ENCODE data around the gene EPHB1. TPM values are rescaled to one million over a fixed set of nuclear protein-coding genes. Genes with fewer than 3 reads are reported as not detected.

Gene EPHB1
- total RNA-seq, 1 experiment from 2014 or later, result 2.8 TPM

DNA sequence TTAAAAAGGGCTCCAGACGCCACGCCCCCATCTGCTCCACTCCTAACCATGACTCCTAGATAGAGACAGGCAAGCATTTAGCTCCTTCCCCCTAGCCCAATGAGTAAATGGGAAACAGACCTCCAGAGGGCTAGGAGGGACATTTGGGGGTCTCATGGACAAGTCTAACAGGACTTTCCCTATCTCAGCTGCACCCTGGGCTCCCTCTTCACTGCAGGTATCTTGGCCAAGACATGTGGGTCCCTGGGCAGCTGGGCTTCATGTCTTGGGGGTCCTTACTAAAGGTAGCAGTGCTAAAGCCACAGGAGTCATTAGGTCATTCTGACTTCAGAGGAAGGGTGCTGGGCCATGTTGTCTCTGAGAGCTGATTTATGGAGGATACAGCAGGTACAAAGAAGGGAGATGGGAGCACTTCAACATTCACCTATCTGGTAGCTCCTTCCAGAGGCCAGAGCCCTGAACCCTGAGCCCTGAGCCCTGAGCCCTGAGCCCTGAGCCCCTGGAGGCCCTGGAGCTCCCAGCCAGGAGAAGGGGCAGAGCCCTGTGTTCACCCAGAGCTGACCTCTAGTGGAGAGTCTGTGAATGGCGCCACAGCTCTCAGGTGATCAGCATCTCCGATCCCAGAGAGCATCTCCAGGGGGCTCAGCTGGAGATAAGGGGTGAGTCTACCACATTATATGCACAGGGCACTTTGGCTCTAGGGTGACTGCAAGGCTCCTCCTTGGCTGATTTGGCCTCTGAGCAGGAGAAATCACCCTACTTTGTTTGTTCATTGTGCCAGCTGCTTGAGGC lies 40.1 kb upstream of the EPHB1 start:
- no peak overlapping the region for H2BK5ac ChIP-seq (ENCODE audit: insufficient read length, low read length)
- no peak overlapping the region for H2BK120ac ChIP-seq (ENCODE audit: low read depth, low read length, poor library complexity, severe bottlenecking)
- Mint-ChIP-seq H3K4me3 (no peak overlapping the region), H3K27me3 (ENCODE audit: low read depth) (peaks cover 25% of the 10 kb centered on the region), H3K36me3 (ENCODE audit: insufficient read depth in 1 of 3, low read depth in 3 of 3) (no peaks in the 10 kb centered on the region), H3K27ac (no peak overlapping the region), H3K4me1 (no peaks in the 10 kb centered on the region), H3K9me3 (no peaks in the 10 kb centered on the region)
- no peaks in the 10 kb centered on the region for H3K79me1 ChIP-seq (ENCODE audit: insufficient read depth, low read depth, low read length, poor library complexity, severe bottlenecking)
- H3K27me3 ChIP-seq (ENCODE audit: insufficient read depth, low read length), result no peaks in the 10 kb centered on the region
- no peak overlapping the region for H3K14ac ChIP-seq (ENCODE audit: insufficient read depth, low read length)
- H3K23me2 ChIP-seq (ENCODE audit: insufficient read length, low read depth, low read length, poor library complexity, severe bottlenecking), result no peaks in the 10 kb centered on the region
- H2AK5ac ChIP-seq (ENCODE audit: insufficient read length, low read length), result no peak overlapping the region
- no peaks in the 10 kb centered on the region for H3K4me1 ChIP-seq (ENCODE audit: insufficient read depth, low read length)
- no CpG with 5 or more reads among the region's 4 CpGs for WGBS (ENCODE audit: extremely low coverage, insufficient read length, low lambda C conversion rate)
- TF ChIP-seq, protein P1, sequence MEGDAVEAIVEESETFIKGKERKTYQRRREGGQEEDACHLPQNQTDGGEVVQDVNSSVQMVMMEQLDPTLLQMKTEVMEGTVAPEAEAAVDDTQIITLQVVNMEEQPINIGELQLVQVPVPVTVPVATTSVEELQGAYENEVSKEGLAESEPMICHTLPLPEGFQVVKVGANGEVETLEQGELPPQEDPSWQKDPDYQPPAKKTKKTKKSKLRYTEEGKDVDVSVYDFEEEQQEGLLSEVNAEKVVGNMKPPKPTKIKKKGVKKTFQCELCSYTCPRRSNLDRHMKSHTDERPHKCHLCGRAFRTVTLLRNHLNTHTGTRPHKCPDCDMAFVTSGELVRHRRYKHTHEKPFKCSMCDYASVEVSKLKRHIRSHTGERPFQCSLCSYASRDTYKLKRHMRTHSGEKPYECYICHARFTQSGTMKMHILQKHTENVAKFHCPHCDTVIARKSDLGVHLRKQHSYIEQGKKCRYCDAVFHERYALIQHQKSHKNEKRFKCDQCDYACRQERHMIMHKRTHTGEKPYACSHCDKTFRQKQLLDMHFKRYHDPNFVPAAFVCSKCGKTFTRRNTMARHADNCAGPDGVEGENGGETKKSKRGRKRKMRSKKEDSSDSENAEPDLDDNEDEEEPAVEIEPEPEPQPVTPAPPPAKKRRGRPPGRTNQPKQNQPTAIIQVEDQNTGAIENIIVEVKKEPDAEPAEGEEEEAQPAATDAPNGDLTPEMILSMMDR (conservative IDR thresholded peaks at IDR 0.05), result peak; percentile 80
- H3K23ac ChIP-seq (ENCODE audit: insufficient read length, low read depth, low read length), result no peak overlapping the region
- H4K5ac ChIP-seq (ENCODE audit: insufficient read length, low read depth, low read length), result no peak overlapping the region
- H3K56ac ChIP-seq (ENCODE audit: insufficient read length, low read depth, low read length), result no peak overlapping the region
- H3K9me3 ChIP-seq (ENCODE audit: control insufficient read depth, low read depth, low read length), result no peaks in the 10 kb centered on the region
- no peak overlapping the region for H3K9ac ChIP-seq (ENCODE audit: extremely low read depth, insufficient read length, low read length)
- H2BK12ac ChIP-seq (ENCODE audit: insufficient read length, low read depth, low read length), result no peak overlapping the region
- H4K91ac ChIP-seq (ENCODE audit: insufficient read length, low read depth, low read length), result no peak overlapping the region
- no peak overlapping the region for H3K4me2 ChIP-seq (ENCODE audit: insufficient read depth, insufficient read length, low read length)
- no peak overlapping the region for H3K4ac ChIP-seq (ENCODE audit: low read depth, low read length)
- H3T11ph ChIP-seq (ENCODE audit: low read length), result no peak overlapping the region
- H2AFZ ChIP-seq (ENCODE audit: low read length), result no peak overlapping the region
- DNase-seq, result peak; percentile 77
- no peak overlapping the region for H2BK15ac ChIP-seq (ENCODE audit: low read depth, low read length)
- no peaks in the 10 kb centered on the region for H3K79me2 ChIP-seq (ENCODE audit: insufficient read depth, low read length)
- H2BK20ac ChIP-seq (ENCODE audit: low read depth, low read length, poor library complexity, severe bottlenecking), result no peak overlapping the region
- no peak overlapping the region for H3K27ac ChIP-seq (ENCODE audit: insufficient read length, low read depth, low read length)
- no peak overlapping the region for H3K18ac ChIP-seq (ENCODE audit: insufficient read length, low read depth, low read length)
- H4K20me1 ChIP-seq (ENCODE audit: control insufficient read depth, insufficient read depth, insufficient read length), result no peaks in the 10 kb centered on the region
- H4K8ac ChIP-seq (replicated peaks; ENCODE audit: insufficient read length, low read depth, low read length), result no peak overlapping the region

All from H9 (cell line).